HEK293 (cell line): Measurements from ENCODE around the gene PARK7.

Experiments
- CTCF ChIA-PET: fragments of 350-600 bp; formaldehyde crosslinking; extraction: SDS; loops from one replicate; lab custom pipeline; 2021; ENCODE audit warnings: antibody characterized with exemption; lab: Yijun Ruan, JAX
- POLR2A ChIA-PET: fragments of 300-600 bp; formaldehyde crosslinking; extraction: SDS; loops from one replicate; lab custom pipeline; 2020; ENCODE audit warnings: antibody characterized with exemption, inconsistent platforms; lab: Yijun Ruan, JAX
- H3K27ac ChIP-seq: fragments of 200-500 bp; sonication (Bioruptor generic); 2 replicates; pipeline ENCODE4 v1.5.1; 2014; ENCODE audit warnings: low read depth, low read length, control low read depth, inconsistent platforms; ENCODE audit errors: extremely low read depth
- H3K36me3 ChIP-seq, 2 experiments: fragments of 200-500 bp in 1 of 2; sonication (Bioruptor generic) in 1 of 2; 1 replicate in 1 of 2; 2 replicates in 1 of 2; pipeline ENCODE4 v1.5.1; 2014 to 2017; ENCODE audit warnings: inconsistent platforms in 2 of 2, low read length in 2 of 2; ENCODE audit not compliant: control insufficient read depth in 2 of 2, insufficient read depth in 1 of 2
- H3K4me1 ChIP-seq: fragments of 200-500 bp; sonication (Bioruptor generic); 2 replicates; pipeline ENCODE4 v1.5.1; 2014; ENCODE audit warnings: mild to moderate bottlenecking, low read length, inconsistent platforms; ENCODE audit not compliant: control insufficient read depth, insufficient read depth
- H3K4me3 ChIP-seq: 2 replicates; pipeline ENCODE4 v1.5.1; 2011; ENCODE audit warnings: low read depth, mild to moderate bottlenecking, control low read depth, low read length, moderate library complexity
- H3K9me3 ChIP-seq: fragments of 200-500 bp; sonication (Bioruptor generic); 2 replicates; pipeline ENCODE4 v1.5.1; 2014; ENCODE audit warnings: low read depth, low read length, inconsistent platforms; ENCODE audit not compliant: control insufficient read depth, insufficient read depth
- GLIS1 ChIP-seq: fragments of 450-650 bp; formaldehyde crosslinking; IDR thresholded peaks from 2 replicates; pipeline ENCODE4 v1.5.1; 2016; ENCODE audit warnings: missing biosample characterization, missing genetic modification characterization
- KLF16 ChIP-seq: fragments of 450-650 bp; formaldehyde crosslinking; IDR thresholded peaks from 2 replicates; pipeline ENCODE4 v1.5.1; 2017; ENCODE audit warnings: missing biosample characterization, missing genetic modification characterization
- OSR2 ChIP-seq: fragments of 450-650 bp; formaldehyde crosslinking; IDR thresholded peaks from 2 replicates; pipeline ENCODE4 v1.5.1; 2016; ENCODE audit warnings: missing biosample characterization, missing genetic modification characterization
- SCRT1 ChIP-seq: fragments of 450-650 bp; formaldehyde crosslinking; IDR thresholded peaks from 2 replicates; pipeline ENCODE4 v1.5.1; 2016; ENCODE audit warnings: missing biosample characterization, missing genetic modification characterization, borderline replicate concordance
- SP7 ChIP-seq: fragments of 450-650 bp; formaldehyde crosslinking; IDR thresholded peaks from 2 replicates; pipeline ENCODE4 v1.5.1; 2016; ENCODE audit warnings: missing biosample characterization, missing genetic modification characterization
- WT1 ChIP-seq: fragments of 450-650 bp; formaldehyde crosslinking; IDR thresholded peaks from 2 replicates; pipeline ENCODE4 v1.5.1; 2016; ENCODE audit warnings: missing biosample characterization, missing genetic modification characterization
- ZEB2 ChIP-seq: fragments of 450-650 bp; formaldehyde crosslinking; IDR thresholded peaks from 2 replicates; pipeline ENCODE4 v1.5.1; 2016; ENCODE audit warnings: missing biosample characterization, missing genetic modification characterization
- ZIC2 ChIP-seq: fragments of 450-650 bp; formaldehyde crosslinking; IDR thresholded peaks from 2 replicates; pipeline ENCODE4 v1.5.1; 2016; ENCODE audit warnings: missing biosample characterization, missing genetic modification characterization
- ZNF112 ChIP-seq: fragments of 450-650 bp; formaldehyde crosslinking; IDR thresholded peaks from 2 replicates; pipeline ENCODE4 v1.5.0; 2017; ENCODE audit warnings: missing biosample characterization, missing genetic modification characterization
- ZNF354C ChIP-seq: fragments of 450-650 bp; formaldehyde crosslinking; IDR thresholded peaks from 2 replicates; pipeline ENCODE4 v1.5.1; 2016; ENCODE audit warnings: missing biosample characterization, missing genetic modification characterization, low read depth, borderline replicate concordance
- ZNF426 ChIP-seq: fragments of 450-650 bp; formaldehyde crosslinking; IDR thresholded peaks from 2 replicates; pipeline ENCODE4 v1.5.1; 2017; ENCODE audit warnings: missing biosample characterization, missing genetic modification characterization, mild to moderate bottlenecking, inconsistent platforms, moderate library complexity
- ZNF561 ChIP-seq: fragments of 450-650 bp; IDR thresholded peaks from 2 replicates; pipeline ENCODE4 v1.5.1; 2018; ENCODE audit warnings: missing biosample characterization, missing genetic modification characterization, borderline replicate concordance
- ZNF596 ChIP-seq: fragments of 450-650 bp; IDR thresholded peaks from 2 replicates; pipeline ENCODE4 v1.5.0; 2018; ENCODE audit warnings: missing biosample characterization, mild to moderate bottlenecking, missing genetic modification characterization, moderate library complexity
- ZNF660 ChIP-seq: fragments of 450-650 bp; IDR thresholded peaks from 2 replicates; pipeline ENCODE4 v1.5.1; 2018; ENCODE audit warnings: missing biosample characterization, mild to moderate bottlenecking, missing genetic modification characterization
- ZNF677 ChIP-seq: fragments of 450-650 bp; IDR thresholded peaks from 2 replicates; pipeline ENCODE4 v1.5.0; 2018; ENCODE audit warnings: missing biosample characterization, mild to moderate bottlenecking, missing genetic modification characterization, moderate library complexity
- ZNF768 ChIP-seq: fragments of 450-650 bp; formaldehyde crosslinking; IDR thresholded peaks from 2 replicates; pipeline ENCODE4 v1.5.1; 2018; ENCODE audit warnings: missing biosample characterization, mild to moderate bottlenecking, missing genetic modification characterization
- ZNF776 ChIP-seq: fragments of 450-650 bp; formaldehyde crosslinking; IDR thresholded peaks from 2 replicates; pipeline ENCODE4 v1.5.0; 2017; ENCODE audit warnings: missing biosample characterization, missing genetic modification characterization, borderline replicate concordance
- ZSCAN16 ChIP-seq: fragments of 450-650 bp; formaldehyde crosslinking; IDR thresholded peaks from 2 replicates; pipeline ENCODE4 v1.5.1; 2016; ENCODE audit warnings: missing biosample characterization, missing genetic modification characterization
- TF ChIP-seq, protein P1 (sequence below): fragments of 450-650 bp; formaldehyde crosslinking; IDR thresholded peaks from 2 replicates; pipeline ENCODE4 v1.5.1; 2017; ENCODE audit warnings: missing biosample characterization, missing genetic modification characterization
- TF ChIP-seq, protein P2 (sequence below): fragments of 450-650 bp; formaldehyde crosslinking; IDR thresholded peaks from 2 replicates; pipeline ENCODE4 v1.5.1; 2016; ENCODE audit warnings: missing biosample characterization, missing genetic modification characterization
- TF ChIP-seq, protein P3 (sequence below): fragments of 450-650 bp; formaldehyde crosslinking; IDR thresholded peaks from 2 replicates; pipeline ENCODE4 v1.5.1; 2017; ENCODE audit warnings: missing biosample characterization, missing genetic modification characterization
- TF ChIP-seq, protein P4 (sequence below): fragments of 450-650 bp; formaldehyde crosslinking; IDR thresholded peaks from 2 replicates; pipeline ENCODE4 v1.5.1; 2017; ENCODE audit warnings: missing biosample characterization, missing genetic modification characterization
- TF ChIP-seq, protein P5 (sequence below): fragments of 450-650 bp; formaldehyde crosslinking; IDR thresholded peaks from 2 replicates; pipeline ENCODE4 v1.5.1; 2016; ENCODE audit warnings: missing biosample characterization, missing genetic modification characterization

The PARK7 gene

DNA sequence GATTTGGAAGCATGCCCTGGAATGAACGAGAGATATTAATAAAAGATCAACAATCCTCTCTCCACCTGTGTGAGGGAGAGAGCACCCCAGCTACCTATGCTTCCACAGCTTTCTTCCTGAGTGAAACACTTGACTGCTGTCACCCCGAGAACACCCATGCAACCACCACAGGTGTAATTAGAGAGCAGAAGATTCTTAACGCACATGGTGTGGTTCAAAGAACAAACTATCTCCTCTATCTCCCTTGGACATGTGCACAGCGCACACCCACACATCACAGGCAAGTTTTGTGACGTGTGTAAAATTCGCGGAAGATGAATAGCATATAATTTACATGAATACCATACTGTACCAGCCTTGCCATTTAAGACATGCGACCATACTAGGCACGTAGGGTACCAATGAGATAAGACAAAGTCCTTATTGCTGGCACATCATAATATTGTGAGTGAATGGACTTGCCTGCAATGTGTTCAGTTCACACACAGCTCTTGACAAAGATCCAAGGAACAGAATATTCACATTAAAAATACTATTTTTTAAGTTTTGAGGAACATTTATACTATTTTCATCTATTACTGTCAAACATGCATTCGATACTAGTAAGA, 53.0 kb downstream of the PARK7 start:
- peaks cover 37% of the 10 kb centered on the region for H3K4me1 ChIP-seq
- POLR2A ChIA-PET, result interaction anchor here (0.5 to 1.4 kb wide), 4 partner anchors 100 to 864 kb away, joined by 3 to 6 read pairs (median 4); partner anchors contain the start of gene ENO1
- H3K27ac ChIP-seq, result no peak overlapping the region
- CTCF ChIA-PET, result interaction anchor here (0.6 to 10.6 kb wide), 31 partner anchors 9 to 834 kb away, joined by 3 to 169 read pairs (median 5); partner anchors contain the start of genes ERRFI1 and PARK7
- H3K4me3 ChIP-seq, result no peak overlapping the region
- peaks cover 0 to 51% of the 10 kb centered on the region in 2 experiments; a peak in 2 of 3 replicates for H3K36me3 ChIP-seq
- no peaks in the 10 kb centered on the region for H3K9me3 ChIP-seq
- TF ChIP-seq ZSCAN16 (no peak), ZNF561 (tag by site-specific recombination) (no peak), ZNF677 (tag by site-specific recombination) (no peak), ZNF426 (tag by site-specific recombination) (no peak), SCRT1 (tag by site-specific recombination) (no peak), ZNF776 (tag by site-specific recombination) (no peak), ZIC2 (tag by site-specific recombination) (no peak), ZNF660 (tag by site-specific recombination) (no peak), ZNF768 (tag by site-specific recombination) (no peak), WT1 (tag by site-specific recombination) (no peak), ZNF354C (tag by site-specific recombination) (no peak), ZNF596 (tag by site-specific recombination) (no peak), SP7 (tag by site-specific recombination) (no peak), ZNF112 (tag by site-specific recombination) (no peak)
- TF ChIP-seq, protein P1, sequence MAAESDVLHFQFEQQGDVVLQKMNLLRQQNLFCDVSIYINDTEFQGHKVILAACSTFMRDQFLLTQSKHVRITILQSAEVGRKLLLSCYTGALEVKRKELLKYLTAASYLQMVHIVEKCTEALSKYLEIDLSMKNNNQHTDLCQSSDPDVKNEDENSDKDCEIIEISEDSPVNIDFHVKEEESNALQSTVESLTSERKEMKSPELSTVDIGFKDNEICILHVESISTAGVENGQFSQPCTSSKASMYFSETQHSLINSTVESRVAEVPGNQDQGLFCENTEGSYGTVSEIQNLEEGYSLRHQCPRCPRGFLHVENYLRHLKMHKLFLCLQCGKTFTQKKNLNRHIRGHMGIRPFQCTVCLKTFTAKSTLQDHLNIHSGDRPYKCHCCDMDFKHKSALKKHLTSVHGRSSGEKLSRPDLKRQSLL (tag by site-specific recombination), result no peak
- TF ChIP-seq, protein P2, sequence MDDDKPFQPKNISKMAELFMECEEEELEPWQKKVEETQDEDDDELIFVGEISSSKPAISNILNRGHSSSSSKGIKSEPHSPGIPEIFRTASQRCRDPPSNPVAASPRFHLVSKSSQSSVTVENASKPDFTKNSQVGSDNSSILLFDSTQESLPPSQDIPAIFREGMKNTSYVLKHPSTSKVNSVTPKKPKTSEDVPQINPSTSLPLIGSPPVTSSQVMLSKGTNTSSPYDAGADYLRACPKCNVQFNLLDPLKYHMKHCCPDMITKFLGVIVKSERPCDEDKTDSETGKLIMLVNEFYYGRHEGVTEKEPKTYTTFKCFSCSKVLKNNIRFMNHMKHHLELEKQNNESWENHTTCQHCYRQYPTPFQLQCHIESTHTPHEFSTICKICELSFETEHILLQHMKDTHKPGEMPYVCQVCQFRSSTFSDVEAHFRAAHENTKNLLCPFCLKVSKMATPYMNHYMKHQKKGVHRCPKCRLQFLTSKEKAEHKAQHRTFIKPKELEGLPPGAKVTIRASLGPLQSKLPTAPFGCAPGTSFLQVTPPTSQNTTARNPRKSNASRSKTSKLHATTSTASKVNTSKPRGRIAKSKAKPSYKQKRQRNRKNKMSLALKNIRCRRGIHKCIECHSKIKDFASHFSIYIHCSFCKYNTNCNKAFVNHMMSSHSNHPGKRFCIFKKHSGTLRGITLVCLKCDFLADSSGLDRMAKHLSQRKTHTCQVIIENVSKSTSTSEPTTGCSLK (tag by site-specific recombination), result no peak
- TF ChIP-seq, protein P3, sequence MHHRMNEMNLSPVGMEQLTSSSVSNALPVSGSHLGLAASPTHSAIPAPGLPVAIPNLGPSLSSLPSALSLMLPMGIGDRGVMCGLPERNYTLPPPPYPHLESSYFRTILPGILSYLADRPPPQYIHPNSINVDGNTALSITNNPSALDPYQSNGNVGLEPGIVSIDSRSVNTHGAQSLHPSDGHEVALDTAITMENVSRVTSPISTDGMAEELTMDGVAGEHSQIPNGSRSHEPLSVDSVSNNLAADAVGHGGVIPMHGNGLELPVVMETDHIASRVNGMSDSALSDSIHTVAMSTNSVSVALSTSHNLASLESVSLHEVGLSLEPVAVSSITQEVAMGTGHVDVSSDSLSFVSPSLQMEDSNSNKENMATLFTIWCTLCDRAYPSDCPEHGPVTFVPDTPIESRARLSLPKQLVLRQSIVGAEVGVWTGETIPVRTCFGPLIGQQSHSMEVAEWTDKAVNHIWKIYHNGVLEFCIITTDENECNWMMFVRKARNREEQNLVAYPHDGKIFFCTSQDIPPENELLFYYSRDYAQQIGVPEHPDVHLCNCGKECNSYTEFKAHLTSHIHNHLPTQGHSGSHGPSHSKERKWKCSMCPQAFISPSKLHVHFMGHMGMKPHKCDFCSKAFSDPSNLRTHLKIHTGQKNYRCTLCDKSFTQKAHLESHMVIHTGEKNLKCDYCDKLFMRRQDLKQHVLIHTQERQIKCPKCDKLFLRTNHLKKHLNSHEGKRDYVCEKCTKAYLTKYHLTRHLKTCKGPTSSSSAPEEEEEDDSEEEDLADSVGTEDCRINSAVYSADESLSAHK (tag by site-specific recombination), result no peak

DNA sequence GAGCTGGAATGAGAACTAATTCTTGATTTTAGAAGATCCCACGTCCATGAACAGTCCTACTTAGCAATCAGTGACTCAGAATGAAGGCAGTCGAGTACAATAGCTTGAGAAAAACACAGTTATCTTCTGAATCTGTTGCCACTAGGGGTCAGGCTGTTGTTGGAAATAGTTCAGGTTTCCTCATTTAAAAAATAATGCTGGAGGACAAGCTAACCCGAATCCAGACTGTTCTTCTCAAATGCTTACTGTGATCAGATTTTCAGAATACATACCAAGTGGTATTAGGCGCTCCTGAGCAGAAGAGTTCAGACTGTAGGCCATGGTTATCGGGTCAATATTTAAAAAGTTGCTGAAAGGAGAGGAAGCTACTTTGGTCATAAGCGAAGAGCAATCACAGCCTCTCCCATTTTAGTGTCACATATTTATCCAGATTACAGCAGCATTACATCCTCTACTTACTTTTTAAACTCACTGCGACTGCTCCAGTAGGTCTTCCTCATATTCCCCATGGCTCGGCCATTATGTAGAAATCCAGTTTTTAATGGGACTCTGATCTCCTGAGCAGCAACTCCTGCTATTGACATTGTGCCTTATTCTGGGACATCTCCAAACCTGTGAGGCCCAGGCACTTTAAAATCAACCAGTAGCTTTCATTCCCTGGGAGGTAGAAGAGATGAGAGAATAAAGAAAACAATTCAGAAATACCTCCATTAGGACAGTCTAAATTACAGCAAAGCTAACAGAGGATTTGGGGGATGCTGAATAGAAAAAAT, 53.7 kb downstream of the PARK7 start:
- CTCF ChIA-PET, result interaction anchor here (0.6 to 10.6 kb wide), 46 partner anchors 9 to 834 kb away, joined by 3 to 169 read pairs (median 4); partner anchors contain the start of genes ERRFI1 and PARK7
- H3K4me1 ChIP-seq, result peaks cover 44% of the 10 kb centered on the region
- peak; percentile 17; the same call in 1 of the 2 replicates for TF ChIP-seq OSR2 (tag by site-specific recombination)
- peak; percentile 82 for TF ChIP-seq GLIS1
- TF ChIP-seq, protein P4, sequence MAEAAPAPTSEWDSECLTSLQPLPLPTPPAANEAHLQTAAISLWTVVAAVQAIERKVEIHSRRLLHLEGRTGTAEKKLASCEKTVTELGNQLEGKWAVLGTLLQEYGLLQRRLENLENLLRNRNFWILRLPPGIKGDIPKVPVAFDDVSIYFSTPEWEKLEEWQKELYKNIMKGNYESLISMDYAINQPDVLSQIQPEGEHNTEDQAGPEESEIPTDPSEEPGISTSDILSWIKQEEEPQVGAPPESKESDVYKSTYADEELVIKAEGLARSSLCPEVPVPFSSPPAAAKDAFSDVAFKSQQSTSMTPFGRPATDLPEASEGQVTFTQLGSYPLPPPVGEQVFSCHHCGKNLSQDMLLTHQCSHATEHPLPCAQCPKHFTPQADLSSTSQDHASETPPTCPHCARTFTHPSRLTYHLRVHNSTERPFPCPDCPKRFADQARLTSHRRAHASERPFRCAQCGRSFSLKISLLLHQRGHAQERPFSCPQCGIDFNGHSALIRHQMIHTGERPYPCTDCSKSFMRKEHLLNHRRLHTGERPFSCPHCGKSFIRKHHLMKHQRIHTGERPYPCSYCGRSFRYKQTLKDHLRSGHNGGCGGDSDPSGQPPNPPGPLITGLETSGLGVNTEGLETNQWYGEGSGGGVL (tag by site-specific recombination), result no peak
- TF ChIP-seq, protein P5, sequence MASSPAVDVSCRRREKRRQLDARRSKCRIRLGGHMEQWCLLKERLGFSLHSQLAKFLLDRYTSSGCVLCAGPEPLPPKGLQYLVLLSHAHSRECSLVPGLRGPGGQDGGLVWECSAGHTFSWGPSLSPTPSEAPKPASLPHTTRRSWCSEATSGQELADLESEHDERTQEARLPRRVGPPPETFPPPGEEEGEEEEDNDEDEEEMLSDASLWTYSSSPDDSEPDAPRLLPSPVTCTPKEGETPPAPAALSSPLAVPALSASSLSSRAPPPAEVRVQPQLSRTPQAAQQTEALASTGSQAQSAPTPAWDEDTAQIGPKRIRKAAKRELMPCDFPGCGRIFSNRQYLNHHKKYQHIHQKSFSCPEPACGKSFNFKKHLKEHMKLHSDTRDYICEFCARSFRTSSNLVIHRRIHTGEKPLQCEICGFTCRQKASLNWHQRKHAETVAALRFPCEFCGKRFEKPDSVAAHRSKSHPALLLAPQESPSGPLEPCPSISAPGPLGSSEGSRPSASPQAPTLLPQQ, result peak; percentile 60; the same call in 1 of the 2 replicates
- peak; percentile 72 for TF ChIP-seq ZNF660 (tag by site-specific recombination)
- 0 out of 2 replicates have a peak, but pooled peaks have one; percentile 22 for TF ChIP-seq SP7 (tag by site-specific recombination)
- TF ChIP-seq ZEB2 (tag by site-specific recombination), result 0 out of 2 replicates have a peak, but pooled peaks have one; percentile 22
- no peak for TF ChIP-seq KLF16 (tag by site-specific recombination)

More for the DNA sequence above, 53.7 kb downstream of the PARK7 start:
- H3K9me3 ChIP-seq, result no peaks in the 10 kb centered on the region
- no peak overlapping the region for H3K27ac ChIP-seq
- H3K4me3 ChIP-seq, result no peak overlapping the region
- POLR2A ChIA-PET, result interaction anchor here (0.8 to 1.4 kb wide), 5 partner anchors 16 to 863 kb away, joined by 3 to 6 read pairs (median 3); partner anchors contain the start of genes ENO1 and PARK7
- peaks cover 0 to 44% of the 10 kb centered on the region in 2 experiments; a peak in 2 of 3 replicates for H3K36me3 ChIP-seq
